HG03045 (cell line): ENCODE data around the gene TTC28.

Source experiments
- ATAC-seq: cut with Tn5 transposase; IDR thresholded peaks from one replicate; pipeline ENCODE4 v1.9.1; 2021; ENCODE audit warnings: mild to moderate bottlenecking, moderate library complexity; ENCODE audit not compliant: unreplicated experiment

Gene TTC28

GRCh38 chr22:28034145-28034759 lies 645.4 kb downstream of the TTC28 start:
- ATAC-seq: no peak

- no peak for ATAC-seq
Measured at GRCh38 chr22:28032861-28033260, 646.8 kb downstream of the TTC28 start.

DNA sequence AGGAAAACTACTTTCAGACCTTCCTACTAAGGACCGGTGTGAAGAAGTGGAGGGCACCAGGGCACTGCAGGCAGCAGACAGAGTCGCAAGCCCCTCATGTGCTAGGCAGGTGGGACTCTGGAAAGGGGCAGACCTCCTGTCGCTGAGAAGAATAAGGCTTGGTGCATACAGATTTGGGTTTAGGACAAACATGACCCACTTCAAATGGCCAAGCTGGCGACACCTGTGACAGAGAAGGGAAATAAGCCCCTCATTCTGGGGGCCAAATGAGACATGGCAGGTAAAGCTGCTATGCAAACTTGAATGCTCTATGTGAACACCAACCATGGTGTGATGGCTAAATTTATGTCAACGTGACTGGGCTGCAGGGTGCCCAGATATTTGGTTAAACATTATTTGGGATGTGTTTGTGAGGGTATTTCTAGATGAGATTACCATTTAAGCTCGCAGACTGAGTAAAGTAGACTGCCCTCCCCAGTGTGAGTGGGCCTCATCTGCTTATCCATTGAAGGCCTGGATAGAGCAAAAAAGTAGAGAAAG lies 648.2 kb downstream of the TTC28 start:
- ATAC-seq: no peak

- ATAC-seq: no peak
Measured at GRCh38 chr22:28030473-28030872, 649.2 kb downstream of the TTC28 start.

DNA sequence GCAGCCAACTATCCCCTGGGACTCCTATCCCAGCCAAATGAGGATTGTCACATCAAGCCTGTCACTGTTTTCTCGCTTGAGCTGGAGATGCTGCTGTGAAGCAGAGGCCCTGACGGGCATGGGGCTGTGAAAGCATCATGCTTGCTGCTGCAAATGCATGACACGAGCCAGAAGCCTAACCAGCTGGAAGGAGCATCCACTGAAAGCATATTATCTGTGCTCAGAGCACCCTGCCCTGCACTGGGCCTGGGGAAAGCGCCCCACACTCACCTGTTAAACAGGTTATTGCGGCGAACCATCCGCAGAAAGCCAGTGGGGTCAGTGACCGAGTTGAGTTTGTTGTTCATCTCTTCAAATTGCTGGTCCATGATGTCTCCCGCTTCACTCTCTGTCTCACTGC lies 649.7 kb downstream of the TTC28 start:
- no peak for ATAC-seq

DNA sequence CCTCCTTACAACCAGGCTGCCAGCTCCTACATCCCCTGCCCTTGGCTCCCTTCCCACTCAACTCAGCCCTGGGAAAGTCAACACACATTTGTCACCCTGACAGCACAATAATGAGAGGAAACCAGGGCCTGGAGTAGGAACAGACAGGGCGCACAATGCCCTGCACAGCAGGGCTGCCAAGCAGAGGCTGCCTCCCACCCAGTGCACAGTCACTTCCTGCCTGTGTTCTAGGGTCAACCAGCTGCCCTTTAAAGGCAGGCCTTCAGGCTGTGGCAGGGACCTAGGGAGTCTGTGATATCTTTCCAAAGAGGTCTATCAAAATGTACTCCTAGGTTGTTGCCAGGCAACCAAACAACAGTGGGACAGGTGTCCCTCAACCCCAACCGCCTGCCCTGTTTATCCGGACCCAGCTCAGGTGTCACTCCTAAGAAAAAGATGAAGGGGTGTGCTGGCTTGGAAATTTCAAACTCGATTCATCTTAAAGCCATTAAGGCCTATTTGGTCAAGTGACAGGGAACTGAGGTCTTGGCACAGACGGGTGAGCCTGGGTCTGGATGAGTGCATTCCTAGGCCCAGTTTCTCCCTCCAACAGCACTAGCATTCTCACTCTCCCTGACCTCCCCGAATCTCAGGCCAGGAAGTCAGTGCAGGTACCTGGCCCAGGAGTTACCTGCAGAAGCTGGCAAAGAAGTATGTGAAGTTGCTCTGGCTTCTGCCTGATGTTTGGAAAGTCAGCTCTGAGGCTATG lies 650.3 kb downstream of the TTC28 start:
- no peak for ATAC-seq

- ATAC-seq: no peak
Measured at GRCh38 chr22:28027453-28028448, 651.9 kb downstream of the TTC28 start.

DNA sequence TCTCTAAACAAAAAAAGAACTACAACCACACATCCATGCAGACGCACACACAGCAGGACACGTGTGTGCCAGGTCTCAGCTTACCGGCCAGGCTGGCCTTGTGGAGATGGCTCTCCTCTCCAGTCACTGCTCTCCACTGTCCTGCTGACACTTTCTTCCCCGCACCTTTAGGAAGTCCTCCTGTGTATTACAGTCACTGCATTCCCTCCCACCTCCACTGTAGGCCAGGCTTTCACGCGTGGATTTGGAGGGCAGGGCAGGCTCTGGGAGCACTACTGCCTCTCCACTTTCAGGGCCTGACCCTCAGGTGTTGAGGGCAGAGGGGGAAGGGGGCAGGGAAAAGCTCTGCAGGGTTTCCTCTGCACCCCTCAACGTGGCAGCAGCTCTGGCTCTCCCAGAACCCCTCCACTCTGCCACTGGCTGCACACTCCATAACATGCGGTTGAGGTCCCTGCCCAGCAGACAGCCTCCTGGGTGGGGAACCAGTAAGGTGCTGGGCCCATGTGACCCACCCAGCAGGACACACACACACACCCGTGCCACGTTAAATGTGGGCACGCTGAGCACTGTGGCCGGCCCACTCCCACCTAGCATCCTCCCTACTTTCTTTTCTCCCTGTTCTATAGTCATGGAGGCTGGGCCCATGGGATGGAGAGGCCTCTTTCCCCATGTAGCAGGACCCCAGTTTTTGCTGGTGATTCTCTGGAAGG lies 653.6 kb downstream of the TTC28 start:
- ATAC-seq: no peak

- ATAC-seq: no peak
Measured at GRCh38 chr22:28025333-28025732, 654.3 kb downstream of the TTC28 start.

DNA sequence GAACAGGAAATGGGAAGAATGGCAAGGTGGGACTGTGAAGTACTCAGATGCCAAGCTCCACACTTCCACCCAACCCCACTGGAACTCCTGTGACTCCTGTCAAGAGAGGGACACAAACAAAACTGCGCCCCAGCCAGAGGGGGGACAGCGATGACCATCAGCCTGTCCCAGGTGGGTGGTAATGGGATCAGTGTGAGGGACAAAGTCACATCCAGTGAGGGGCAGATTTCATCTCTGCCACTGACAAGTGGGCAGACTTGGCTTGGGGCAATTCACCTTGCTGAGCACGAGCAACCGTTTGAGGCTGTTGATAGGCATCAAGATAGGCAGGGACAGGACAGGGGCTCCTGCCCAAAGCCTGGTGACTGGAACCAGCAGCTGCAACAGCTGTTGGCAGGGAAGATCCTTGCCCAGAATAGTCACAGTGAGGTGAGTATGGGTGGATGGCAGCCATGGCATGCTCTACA lies 655.2 kb downstream of the TTC28 start:
- ATAC-seq: no peak

DNA sequence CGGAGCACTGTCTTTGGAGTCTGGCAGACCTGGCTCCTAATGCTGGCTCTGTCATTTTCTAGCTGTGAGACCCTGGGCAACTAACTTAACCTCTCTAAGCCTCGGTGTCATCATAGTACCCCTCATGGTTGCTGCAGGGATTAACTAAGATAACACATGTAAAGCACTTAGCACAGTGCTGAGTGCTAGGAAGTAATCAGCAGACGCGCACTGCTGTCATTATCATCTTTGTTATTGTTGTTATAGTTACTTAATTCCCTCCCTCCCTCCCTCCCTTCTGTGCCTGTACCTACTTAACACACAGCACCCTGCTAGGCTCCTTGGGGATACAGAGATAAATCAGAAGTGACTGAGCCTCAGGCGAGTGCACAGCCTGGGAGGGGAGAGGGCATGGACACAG lies 655.9 kb downstream of the TTC28 start:
- no peak for ATAC-seq

GRCh38 chr22:28023036-28023435 lies 656.6 kb downstream of the TTC28 start:
- no peak for ATAC-seq

DNA sequence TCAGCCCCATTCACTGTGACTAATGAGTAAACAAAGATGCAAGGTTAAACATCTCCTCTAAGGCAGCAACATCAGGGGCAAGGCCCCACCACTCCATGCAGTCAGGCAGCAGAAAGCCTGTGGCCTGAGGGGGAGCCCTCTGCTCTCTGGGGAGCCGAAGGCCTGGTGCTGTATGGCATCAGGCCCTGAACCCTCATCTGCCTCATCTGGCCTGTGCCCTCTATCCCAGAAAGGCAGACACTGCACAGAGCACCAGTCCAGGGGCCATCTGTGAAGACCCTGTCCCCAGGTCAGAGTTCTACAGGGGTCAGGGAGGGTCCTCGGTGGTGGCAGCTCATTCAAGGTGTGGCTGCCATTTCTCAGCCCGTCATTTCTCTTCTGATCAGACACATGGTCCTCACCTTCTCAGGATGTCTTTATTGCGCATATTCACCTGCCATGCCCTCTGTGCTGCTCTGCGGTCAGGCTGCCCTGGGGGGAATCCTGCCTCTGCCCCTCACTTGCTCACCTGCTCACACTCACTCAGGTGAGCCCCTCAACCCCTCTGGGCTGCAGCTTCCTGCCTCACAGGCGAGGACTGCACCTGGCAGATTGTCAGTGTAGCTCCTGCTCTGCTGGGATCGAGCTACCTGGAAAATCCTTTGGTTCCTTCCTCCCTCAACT lies 657.5 kb downstream of the TTC28 start:
- no peak for ATAC-seq

GRCh38 chr22:28021116-28021997 lies 658.3 kb downstream of the TTC28 start:
- ATAC-seq: no peak

DNA sequence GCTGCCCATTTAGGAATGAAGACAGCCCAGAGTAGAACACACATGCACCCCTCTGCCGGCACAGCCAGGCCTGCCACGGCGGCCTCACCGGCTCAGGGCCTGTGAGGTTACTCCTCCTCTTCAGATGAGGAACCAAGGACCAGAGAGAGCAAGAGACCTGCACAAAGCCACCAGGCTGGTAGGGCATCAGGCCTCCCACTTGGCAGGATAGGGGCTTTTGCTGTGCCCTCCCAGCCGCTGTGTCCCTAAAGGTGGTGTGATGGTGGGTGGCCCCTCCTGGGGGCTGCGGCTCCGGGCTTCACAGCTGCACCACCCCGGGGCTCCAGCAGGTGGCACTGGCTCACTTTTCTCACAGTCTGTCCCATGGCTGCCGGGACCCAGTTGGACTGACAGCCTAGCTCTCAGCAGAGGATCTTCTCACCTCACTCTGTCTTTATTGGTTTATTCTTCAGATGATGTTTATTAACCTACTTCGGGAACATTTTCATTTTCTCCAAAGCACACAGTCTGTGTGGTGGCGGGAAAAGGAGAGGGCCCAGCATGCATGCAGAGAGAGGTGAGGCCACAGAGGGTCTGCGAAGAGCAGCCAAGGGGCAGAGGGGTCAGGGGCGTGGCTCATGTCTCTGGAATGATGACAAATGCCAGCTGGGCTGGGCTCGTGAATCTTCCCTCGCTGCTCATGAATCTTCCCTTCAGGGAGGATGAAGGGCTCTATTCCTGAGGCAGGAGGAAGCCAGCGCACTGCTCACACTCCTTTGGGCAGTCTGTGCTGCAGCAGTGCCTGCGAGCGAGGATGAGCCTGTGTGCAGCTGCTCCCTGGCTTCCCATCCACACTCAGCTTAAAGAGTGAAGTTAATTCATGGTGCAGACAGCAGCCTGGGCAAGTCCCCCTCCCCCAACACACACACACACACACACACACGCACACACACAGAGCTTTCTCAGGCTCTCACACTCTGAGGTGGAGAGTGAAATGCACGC lies 659.5 kb downstream of the TTC28 start:
- ATAC-seq: no peak

DNA sequence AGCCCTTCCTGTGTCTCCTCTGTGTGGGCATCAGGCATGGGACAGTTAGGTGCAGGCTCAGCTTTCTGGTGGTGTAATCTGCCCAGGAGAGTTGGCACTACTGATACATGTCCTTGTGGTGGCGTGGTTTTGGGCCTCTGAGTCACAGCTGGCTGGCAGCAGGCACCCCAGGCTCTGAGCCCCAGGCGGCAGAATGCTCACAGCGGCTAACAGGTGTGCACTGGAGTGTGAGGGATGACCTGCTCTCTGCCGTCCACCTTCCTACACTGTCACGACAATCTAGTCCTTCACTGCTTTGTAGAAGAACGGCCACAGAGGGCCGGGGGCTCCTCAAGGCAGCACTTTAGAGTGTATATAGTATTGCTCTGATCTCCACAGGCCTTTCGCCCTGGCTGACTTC lies 660.3 kb downstream of the TTC28 start:
- ATAC-seq: no peak

DNA sequence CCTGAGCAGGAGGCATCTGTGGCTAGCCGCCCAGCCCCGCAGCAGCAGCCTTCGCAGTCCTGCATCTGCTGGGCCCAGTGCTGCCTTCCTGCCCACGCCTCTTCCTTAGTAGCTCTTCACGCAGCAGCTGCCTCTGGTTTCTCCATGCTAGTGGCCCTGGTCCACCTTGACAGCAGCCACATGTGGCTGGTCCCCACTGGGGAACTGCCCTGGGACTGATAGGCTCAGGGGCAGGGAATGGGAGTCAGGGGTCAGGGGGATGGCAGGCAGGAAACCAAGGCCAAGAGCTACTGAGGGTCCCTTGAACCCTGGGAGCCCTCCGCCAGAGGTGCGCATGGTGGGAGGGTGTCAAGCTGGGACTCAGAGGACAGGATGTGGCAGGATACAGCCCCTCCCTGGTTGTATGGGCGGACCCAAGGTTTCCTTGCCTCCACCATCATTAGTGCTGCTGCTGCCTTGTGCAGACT lies 661.1 kb downstream of the TTC28 start:
- ATAC-seq: no peak

DNA sequence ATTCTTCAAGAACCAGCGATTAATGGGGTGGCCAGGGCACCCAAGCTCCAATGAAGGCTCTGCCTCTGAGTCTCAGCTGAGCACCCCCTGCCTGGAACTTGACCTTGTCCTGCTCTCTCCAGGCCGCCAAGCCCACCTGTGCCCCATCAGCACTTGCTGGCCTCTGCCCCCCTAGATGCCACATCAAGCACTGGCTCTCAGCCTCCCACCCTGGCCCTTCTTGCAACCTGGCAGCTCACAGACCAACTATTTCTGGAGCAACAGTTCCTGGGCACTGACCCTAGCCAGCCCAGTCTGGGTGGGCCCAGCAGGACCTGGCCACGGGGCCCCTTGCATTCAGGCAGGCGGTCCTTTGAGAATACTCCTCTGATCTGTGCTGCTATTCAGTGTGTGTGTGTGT lies 661.8 kb downstream of the TTC28 start:
- no peak for ATAC-seq
